Astrocyte (in vitro differentiated cells and primary cell): Measurements from ENCODE around the gene CSMD2.

ENCODE experiments used
- CTCF ChIP-seq: IDR thresholded peaks from 2 replicates; pipeline ENCODE4 v1.5.1; 2011; ENCODE audit warnings: low read depth, mild to moderate bottlenecking, inconsistent platforms, low read length, moderate library complexity; ENCODE audit not compliant: insufficient read depth
- EZH2 ChIP-seq: IDR thresholded peaks from 2 replicates; pipeline ENCODE4 v1.6.1; 2012; ENCODE audit warnings: mild to moderate bottlenecking, low read length, inconsistent platforms; ENCODE audit not compliant: insufficient read depth

DNA sequence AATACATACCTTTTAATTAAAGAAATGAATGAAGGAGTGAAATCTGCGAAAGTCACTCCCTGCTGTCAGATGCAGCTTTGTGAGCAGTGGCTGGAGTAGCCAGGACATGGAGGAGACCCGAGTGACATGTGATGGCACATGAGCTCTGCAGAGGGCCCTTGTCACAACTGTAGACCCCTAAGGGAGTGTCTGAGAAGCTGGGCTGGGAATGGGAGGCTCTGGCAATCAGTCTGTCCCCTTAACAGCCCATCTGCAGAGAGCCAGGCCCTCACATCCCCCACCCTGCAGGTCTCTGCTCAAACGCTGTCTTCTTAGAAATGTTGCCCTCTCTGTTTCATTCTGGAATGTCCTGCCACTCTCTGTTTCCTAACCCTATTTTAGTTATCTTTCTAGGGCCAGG is 176.9 kb downstream of the CSMD2 start:
- TF ChIP-seq CTCF = no peak
- TF ChIP-seq EZH2 = no peak
